Bronchial epithelial cell (primary cell): ENCODE data around the gene PHAF1. TPM values are rescaled to one million over a fixed set of nuclear protein-coding genes. Genes with fewer than 3 reads are reported as not detected.

Experiments used
- DNase-seq: peaks from one replicate; pipeline ENCODE4 v3.0.0-alpha.2; 2010; ENCODE audit warnings: low read depth
- FAIRE-seq: peaks from 2 replicates; lab custom pipeline; 2011; peaks lifted over from hg19 to GRCh38; lab: Jason Lieb, UNC
- H3K27me3 ChIP-seq: 2 replicates; pipeline ENCODE4 v1.5.1; 2011; ENCODE audit warnings: low read length; ENCODE audit not compliant: control insufficient read depth, insufficient read depth
- H3K36me3 ChIP-seq: 2 replicates; pipeline ENCODE4 v1.5.1; 2011; ENCODE audit warnings: low read length; ENCODE audit not compliant: control insufficient read depth, insufficient read depth
- H3K4me3 ChIP-seq: 2 replicates; pipeline ENCODE4 v1.5.1; 2011; ENCODE audit warnings: mild to moderate bottlenecking, low read depth, low read length, control low read depth
- total RNA-seq: library from RNA; depleted of rRNA; stranded (reverse); fragments of >200 nt; gene quantifications from 2 replicates; pipeline ENCODE4 v1.2.1, GENCODE V29; 2014
- TF ChIP-seq, protein P1 (sequence below): IDR thresholded peaks from 2 replicates; pipeline ENCODE4 v1.5.1; 2011; ENCODE audit warnings: mild to moderate bottlenecking, moderate library complexity, low read length, control low read depth, inconsistent platforms; ENCODE audit not compliant: insufficient read depth, severe bottlenecking

PHAF1 gene
- total RNA-seq, 1 donor from 2014 or later: 7.6 TPM

DNA sequence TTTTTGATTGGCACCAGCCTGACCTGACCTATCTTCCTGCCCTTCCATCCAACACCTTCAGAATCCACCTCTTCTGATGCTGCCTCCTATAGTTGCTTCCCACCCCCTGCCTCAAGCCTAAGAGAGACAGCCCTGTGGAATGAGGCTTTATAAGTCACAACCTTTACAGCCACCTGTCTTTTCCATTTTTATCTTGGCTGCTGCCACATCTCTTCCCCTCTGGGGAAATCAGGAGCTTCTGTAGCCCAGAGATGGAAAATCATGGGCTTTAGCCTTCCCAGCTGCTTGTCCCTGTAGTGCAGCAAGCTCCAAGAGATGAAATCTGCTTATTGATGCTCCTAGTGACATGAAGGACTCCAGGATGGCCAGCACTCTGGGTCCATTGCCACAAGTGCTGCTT is 18.7 kb downstream of the PHAF1 start:
- no peak overlapping the region for H3K4me3 ChIP-seq
- FAIRE-seq (no peak), DNase-seq (no peak)
- peaks cover 11% of the 10 kb centered on the region for H3K36me3 ChIP-seq
- no peaks in the 10 kb centered on the region for H3K27me3 ChIP-seq
- TF ChIP-seq, protein P1, sequence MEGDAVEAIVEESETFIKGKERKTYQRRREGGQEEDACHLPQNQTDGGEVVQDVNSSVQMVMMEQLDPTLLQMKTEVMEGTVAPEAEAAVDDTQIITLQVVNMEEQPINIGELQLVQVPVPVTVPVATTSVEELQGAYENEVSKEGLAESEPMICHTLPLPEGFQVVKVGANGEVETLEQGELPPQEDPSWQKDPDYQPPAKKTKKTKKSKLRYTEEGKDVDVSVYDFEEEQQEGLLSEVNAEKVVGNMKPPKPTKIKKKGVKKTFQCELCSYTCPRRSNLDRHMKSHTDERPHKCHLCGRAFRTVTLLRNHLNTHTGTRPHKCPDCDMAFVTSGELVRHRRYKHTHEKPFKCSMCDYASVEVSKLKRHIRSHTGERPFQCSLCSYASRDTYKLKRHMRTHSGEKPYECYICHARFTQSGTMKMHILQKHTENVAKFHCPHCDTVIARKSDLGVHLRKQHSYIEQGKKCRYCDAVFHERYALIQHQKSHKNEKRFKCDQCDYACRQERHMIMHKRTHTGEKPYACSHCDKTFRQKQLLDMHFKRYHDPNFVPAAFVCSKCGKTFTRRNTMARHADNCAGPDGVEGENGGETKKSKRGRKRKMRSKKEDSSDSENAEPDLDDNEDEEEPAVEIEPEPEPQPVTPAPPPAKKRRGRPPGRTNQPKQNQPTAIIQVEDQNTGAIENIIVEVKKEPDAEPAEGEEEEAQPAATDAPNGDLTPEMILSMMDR: no peak

DNA sequence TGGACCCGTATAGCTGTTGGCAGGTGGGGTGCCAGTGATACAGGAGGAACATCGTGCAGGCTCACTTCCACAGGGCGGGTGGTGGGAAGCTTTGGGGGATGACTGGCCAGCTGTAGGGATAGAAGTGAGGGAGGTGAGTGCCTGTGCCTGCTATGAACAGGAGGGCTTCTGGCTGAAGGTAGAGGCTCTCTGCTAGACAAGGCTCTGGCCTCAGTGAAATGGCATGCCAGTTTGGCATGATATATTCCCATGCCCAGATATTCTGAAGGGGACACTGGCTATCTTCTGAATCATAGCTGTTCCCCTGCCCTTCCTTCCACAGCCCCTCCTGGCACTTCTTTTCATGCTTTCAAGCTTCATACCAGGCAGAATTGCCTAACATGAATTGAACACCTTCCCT is 19.1 kb downstream of the PHAF1 start:
- TF ChIP-seq, protein P1: no peak
- H3K27me3 ChIP-seq: no peaks in the 10 kb centered on the region
- FAIRE-seq: no peak
- H3K36me3 ChIP-seq: peaks cover 11% of the 10 kb centered on the region
- H3K4me3 ChIP-seq: no peak overlapping the region
- no peak for DNase-seq

DNA sequence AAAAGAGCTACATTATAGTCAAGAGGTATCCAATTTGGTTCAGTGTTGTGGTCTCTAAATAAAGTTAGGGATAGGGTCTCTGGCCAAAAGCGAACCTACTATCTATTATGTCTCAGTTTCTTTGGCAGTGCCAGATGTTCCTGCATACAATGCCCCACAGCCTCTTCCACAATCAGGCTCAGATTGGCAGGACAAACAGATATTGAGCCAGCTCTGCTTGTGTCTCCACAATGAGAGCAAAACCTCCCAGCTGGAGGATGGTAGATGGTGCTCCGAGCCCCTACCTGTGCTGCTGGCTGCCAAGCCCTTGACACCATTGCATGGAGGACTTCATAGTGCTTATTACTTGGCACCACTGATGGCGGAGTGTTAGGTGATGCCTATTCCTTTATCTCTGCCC is 19.7 kb downstream of the PHAF1 start:
- FAIRE-seq (no peak), DNase-seq (no peak)
- Histone ChIP-seq H3K36me3 (peaks cover 13% of the 10 kb centered on the region), H3K4me3 (no peak overlapping the region), H3K27me3 (no peaks in the 10 kb centered on the region)
- TF ChIP-seq, protein P1: no peak

DNA sequence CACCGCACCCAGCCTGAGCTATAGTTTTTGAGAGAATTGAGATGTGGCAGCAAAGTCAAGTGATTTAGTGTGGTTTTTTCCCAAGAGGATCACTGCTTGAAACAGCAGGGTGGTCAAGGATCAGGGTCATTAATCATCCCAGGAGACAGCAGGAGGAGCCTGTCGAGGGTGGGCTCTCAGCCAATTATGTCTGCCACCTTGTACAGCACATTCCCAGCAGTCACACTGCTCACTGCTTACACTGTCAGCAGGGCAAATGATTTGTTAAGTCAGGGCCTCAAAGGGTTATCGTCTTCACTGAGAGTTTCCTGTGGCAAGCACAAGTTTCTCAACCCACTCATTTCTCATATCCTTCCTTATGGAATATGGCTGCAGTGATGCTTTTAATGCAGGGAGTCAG is 27.9 kb downstream of the PHAF1 start:
- Histone ChIP-seq H3K27me3 (no peaks in the 10 kb centered on the region), H3K4me3 (no peak overlapping the region), H3K36me3 (peaks cover 24% of the 10 kb centered on the region)
- no peak for FAIRE-seq
- no peak for DNase-seq
- TF ChIP-seq, protein P1: no peak

DNA sequence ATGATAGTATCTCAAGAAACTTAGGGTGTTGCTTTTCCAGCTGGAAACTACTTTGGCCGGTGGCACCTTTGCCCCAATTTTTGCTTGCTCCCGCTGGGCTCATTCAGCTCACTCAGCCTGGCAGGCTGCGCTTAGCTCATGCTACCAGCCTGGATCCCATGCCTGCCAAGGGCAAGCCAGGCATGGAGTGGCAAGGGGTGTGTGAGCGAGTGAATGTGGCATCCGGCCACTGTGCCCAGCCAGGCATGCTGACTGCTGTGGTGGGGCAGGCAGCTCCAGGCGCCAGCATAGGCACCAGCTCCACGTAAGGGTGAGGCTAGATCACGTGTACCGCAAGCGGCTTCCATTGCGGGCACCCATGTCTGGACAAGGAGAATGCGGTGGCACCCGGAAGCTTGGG is 31.6 kb downstream of the PHAF1 start:
- TF ChIP-seq, protein P1: no peak
- no peak overlapping the region for H3K4me3 ChIP-seq
- H3K36me3 ChIP-seq: peaks cover 30% of the 10 kb centered on the region
- no peak for FAIRE-seq
- no peak for DNase-seq
- no peaks in the 10 kb centered on the region for H3K27me3 ChIP-seq

DNA sequence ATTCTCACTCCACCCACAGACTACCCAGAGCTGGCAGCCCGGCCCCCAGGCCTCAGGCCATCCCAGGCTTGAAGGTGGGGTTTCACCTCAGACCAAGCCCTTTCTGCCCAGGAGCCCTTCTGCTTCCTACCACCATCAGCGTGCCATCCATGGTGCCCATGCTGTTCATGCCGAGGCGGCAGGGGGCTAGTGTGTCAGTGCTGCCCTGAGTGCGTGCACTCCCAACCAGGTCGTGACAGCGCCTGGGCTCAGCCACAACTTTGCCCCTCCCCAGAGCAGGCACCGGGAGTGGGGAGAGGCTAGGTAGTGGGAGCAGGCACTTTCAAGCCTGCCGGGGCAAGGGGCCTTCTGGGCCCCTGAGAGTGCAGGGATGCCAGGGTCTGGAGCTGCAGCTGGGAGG is 32.6 kb downstream of the PHAF1 start:
- peaks cover 33% of the 10 kb centered on the region for H3K36me3 ChIP-seq
- no peaks in the 10 kb centered on the region for H3K27me3 ChIP-seq
- no peak for FAIRE-seq
- TF ChIP-seq, protein P1: no peak
- no peak for DNase-seq
- H3K4me3 ChIP-seq: no peak overlapping the region
